OCI-LY3 (cell line): ENCODE results near the gene TBC1D5.

ENCODE experiments used
- EZH2phosphoT487 ChIP-seq: fragments of 200-600 bp; shearing (Covaris generic); IDR thresholded peaks from 2 replicates; pipeline ENCODE4 v1.6.1; 2018; ENCODE audit warnings: antibody characterized with exemption, mixed run types, low read depth
- TF ChIP-seq, protein P1 (sequence below): fragments of 200-600, 300-600 bp; sonication (generic); IDR thresholded peaks from 2 replicates; pipeline ENCODE4 v1.5.1; 2014; ENCODE audit warnings: antibody characterized with exemption, low read length, low read depth

DNA sequence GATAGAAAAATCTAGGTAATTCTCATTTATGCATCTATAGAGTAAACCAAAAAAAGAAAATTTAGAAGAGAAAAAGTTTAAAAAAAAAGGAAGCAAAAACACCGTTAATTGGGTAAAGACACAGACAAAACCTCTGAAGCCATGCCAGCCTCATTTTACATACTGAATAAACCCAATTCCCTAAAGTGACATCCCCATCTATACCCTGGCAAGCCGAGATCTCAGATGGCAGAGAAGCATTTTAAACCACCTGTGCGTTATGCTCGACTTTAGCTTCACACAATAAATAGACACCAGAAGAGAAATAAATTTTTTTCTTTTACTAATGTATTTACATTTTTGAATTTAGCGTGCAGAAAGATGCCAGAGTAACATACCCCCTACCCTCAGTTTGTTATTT, 475.6 kb downstream of the TBC1D5 start:
- TF ChIP-seq, protein P1, sequence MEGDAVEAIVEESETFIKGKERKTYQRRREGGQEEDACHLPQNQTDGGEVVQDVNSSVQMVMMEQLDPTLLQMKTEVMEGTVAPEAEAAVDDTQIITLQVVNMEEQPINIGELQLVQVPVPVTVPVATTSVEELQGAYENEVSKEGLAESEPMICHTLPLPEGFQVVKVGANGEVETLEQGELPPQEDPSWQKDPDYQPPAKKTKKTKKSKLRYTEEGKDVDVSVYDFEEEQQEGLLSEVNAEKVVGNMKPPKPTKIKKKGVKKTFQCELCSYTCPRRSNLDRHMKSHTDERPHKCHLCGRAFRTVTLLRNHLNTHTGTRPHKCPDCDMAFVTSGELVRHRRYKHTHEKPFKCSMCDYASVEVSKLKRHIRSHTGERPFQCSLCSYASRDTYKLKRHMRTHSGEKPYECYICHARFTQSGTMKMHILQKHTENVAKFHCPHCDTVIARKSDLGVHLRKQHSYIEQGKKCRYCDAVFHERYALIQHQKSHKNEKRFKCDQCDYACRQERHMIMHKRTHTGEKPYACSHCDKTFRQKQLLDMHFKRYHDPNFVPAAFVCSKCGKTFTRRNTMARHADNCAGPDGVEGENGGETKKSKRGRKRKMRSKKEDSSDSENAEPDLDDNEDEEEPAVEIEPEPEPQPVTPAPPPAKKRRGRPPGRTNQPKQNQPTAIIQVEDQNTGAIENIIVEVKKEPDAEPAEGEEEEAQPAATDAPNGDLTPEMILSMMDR = no peak
- no peak for TF ChIP-seq EZH2phosphoT487
